ENCODE data around the gene TFCP2L1.

Gene TFCP2L1

DNA sequence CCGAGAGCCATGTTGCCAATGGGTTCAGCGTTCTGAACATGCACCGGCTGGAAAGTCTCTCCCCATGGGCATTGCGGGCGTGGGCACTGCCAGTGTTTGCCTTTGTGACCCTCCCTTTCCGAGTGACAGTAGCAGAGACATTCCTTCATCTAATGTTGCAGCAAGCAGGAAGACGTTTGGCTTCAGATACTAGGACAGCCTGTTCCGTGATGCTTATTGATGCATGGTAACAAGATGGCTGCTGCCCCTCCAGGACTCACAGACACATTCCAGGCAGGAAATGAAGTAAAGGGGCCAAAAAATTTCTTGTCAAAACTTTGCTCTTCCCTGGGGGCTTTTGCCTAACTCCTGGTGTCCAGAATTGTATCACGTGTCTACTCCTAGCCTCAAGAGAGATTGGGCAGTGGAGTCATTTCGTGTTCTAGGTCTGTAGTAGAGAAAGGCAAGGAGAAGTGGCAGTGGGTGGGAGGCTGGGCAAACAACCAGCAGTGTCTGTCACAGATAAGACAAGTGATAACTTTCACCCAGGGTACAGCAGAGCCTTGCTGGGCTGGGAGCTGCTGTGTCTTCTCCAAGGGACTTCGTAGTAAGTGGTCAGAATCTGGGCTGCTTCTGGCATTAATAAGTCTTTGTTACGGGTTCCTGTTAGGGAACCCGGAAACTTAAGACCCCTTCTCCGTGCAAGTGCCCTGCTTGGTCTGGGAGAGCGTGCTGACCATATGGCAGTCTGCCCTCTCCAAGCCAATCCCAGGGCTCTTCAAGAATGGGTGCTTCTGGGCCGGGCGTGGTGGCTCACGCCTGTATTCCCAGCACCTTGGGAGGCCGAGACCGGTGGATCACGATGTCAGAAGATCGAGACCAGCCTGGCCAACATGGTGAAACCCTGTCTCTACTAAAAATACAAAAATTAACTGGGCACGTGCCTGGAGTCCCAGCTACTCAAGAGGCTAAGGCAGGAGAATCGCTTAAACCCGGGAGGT lies 93.5 kb downstream of the TFCP2L1 start:
- DNase-seq = no peak

DNA sequence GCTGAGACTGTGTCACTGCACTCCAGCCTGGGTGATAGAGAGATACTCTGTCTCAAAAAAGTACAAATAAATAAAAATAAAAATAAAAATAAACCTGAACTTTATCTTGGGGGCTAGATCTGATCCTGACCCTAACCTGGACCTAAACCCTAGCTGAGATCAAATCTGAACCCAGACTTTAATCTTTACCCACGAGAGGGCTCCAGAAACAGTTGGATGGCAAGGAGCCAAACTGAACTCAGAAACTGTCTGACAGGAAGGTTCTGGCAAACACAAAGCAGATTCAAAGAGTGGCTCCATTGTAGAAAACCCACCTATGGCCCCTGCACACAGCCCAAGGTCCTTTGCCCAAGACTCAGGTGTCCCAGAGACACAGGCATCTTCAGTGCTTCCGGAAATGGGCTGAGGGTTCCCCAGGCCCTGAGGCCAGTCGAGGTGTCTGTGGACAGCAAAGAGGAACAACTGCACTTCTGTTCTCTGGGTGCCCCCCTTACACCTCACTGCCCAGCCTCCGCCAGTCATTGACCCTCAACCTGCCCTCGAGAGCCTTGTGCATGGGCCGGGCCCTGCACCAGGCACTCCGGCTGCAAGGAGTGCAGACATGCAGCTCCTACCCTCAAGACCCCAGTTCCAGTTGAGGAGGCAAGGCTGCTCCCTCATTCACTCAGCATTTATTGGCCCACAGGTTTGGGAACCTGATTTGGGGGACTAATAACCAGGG lies 95.2 kb downstream of the TFCP2L1 start:
- DNase-seq = no peak

GRCh38 chr2:121189011-121189410 lies 96.0 kb downstream of the TFCP2L1 start:
- DNase-seq = no peak

DNA sequence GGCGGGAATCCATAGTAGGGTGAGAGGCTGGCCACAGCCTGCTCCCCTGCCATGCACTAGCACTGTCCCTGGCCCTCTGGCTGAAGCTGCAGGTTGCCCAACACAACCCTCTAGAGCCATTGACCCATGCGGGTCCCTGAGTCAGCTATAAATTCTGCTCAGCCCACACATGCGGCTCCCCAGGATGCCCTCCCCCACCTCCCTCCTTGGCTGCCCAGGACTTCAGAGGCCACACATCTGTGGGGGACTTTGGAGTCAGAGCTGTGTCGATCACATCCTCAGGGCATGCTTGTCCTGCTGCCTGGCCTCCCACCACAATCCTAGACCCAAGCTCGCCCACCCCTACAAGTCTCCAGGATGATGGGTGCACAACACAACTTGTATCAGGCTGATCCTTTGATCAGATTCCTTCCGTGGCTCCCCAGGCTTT lies 97.0 kb downstream of the TFCP2L1 start:
- DNase-seq = no peak

DNA sequence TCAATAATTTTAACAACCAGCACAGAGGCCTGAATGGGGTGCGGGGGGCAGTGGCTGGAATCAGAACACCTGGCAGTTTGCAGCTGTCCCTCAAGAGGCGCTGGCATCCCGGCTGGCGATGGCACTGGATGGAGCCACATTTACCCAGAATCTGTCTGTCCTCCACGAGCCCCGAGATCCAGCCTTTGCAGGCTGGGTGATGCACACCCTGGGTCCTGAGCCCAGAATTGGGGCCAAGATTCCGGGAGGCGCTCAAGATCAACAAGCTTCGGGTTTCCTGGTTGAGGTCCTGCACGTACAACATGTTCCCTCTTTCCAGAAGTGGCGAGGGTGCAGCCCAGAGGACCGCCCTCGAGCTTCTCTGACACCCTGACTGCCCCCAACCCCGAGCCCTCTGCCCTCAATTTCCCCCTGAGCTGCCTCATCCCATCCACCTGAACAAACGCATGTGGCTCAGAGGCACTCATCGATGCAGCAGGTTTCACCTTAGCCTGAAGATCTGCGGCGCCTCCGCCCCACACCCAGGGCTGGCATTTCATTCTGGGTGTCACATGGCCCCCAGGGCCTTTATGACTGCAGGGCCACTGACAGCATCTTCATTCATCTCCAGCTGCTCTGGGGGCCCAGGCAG lies 97.5 kb downstream of the TFCP2L1 start:
- DNase-seq = no peak

- DNase-seq = no peak
Measured at GRCh38 chr2:121186261-121186660, 98.7 kb downstream of the TFCP2L1 start.

DNA sequence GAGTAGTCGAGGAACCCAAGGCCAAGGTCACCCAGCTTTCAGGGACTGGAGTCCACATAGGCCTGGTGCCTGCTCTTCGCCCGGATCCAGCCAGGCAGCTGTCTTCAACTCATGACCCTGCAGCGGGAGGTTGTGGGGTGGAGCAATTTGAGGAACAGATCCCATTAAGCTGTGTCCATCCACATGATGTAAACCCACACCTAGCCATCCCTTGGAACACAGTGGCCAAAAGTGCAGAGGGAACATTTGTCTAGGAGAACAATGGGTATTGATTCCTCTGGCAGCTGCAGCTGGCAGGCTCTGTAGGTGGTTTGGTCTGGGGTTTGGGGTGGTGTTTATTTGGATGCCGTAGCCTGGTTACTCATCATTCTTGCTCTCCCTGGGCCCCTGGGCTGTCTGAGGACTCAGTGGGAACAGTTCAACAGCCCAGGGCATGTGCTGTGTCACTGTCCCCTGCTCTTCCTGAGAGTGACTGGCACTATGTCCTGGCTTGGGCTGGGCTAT lies 99.4 kb downstream of the TFCP2L1 start:
- no peak for DNase-seq

GRCh38 chr2:121185111-121185510 lies 99.9 kb downstream of the TFCP2L1 start:
- no peak for DNase-seq

DNA sequence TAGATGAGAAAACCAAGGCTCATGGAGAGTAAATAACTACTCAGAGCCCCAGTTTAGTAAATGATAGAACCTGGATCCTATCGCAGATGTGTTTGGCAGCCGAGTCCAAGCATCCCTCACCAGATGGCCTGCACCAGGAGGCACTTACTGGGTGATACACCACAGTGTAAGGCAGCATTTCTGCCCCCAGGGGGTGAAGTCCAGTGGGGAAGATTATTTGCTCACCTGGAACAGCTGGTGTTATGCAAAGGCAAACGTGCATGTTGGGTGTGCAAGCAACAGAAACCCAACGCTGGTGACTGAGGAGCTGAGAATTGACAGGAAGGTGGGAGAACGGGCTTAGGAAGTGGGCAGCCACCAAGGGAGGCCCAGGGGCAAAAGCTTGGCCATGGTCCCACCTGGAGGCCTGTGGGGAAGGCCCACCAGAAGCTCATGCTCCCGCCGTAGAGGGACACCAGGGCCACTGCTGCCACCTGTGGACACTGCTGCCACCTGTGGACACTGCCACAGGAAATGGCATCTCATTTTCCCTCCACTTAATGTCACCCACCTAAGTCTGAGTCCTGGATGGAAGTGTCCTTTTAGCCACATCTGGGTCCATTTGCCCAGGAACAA lies 100.6 kb downstream of the TFCP2L1 start:
- no peak for DNase-seq

- no peak for DNase-seq
Measured at GRCh38 chr2:121182520-121182919, 102.5 kb downstream of the TFCP2L1 start.

DNA sequence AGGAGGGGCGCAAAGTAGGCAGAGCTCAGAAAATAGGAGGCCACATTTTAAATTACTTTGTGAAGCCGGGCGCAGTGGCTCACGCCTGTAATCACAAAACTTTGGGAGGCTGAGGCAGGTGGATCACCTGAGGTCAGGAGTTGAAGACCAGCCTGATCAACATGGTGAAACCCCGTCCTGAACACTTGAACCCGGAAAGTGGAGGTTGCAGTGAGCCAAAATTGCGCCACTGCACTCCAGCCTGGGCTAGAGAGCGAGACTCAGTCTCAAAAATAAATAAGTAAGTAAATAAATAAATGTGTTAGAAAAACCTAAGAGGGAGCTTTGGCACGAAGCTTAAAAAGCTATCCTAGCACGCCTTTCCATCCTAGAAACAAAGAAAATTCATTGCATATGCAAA lies 105.5 kb downstream of the TFCP2L1 start:
- no peak for DNase-seq

DNA sequence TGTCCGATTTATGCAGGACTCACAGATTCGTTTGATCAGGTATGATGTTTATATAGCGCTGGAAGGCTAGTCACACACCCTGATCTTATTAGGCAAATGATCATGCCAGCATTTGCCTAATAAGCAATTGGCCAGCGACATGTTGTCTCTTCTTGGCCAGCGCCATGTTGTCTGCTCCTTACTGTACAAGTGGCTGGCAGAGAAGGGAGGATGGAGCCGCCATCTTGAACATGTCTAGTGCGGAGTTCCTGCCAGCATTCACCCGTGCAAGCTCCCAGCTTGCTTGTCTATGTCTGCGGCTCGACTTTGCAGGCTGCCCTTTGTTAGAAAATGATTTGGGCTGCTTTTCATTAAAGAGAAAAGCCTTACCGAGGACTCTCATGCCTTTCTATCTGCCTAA lies 106.3 kb downstream of the TFCP2L1 start:
- no peak for DNase-seq

DNA sequence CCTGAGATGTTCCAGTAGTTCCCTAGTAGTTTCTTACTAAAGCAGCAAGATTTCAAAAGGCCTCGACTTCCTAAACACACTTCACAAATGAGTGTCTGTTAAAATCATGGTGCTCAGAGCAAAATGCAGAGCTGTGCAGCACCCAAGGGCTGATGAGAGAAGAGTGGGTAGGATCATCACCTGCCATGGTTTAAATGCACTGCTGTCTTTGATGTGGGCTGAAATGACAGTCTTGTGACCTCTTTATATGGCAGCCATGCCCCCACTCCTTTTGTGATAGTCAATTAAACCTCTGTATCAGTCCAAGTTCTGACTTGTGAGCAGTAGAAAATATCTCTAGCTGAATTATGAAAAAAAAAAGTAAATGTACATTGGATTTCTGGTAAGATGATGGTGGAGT lies 107.1 kb downstream of the TFCP2L1 start:
- no peak for DNase-seq

GRCh38 chr2:121175326-121175725 lies 109.7 kb downstream of the TFCP2L1 start:
- no peak for DNase-seq

DNA sequence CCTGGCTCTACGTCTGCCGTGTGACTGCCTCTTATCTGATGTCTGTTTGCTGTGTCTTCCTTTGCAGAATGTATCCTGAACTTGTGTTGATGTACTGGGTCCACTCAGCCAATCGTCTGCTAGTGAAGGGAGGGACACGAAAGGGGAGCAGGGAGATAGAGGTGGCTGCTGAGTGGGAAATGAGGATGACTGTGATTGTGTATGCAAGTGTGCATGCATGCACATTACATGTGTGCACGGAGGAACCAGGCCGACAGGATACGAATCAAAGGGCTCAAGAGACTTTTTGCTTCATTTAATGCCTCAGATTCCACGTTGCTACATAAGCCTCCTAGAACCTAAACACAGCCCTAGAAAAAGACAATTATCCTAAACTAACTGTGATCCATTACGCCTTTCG lies 111.2 kb downstream of the TFCP2L1 start:
- no peak for DNase-seq

- no peak for DNase-seq
Measured at GRCh38 chr2:121173112-121173511, 111.9 kb downstream of the TFCP2L1 start.

DNA sequence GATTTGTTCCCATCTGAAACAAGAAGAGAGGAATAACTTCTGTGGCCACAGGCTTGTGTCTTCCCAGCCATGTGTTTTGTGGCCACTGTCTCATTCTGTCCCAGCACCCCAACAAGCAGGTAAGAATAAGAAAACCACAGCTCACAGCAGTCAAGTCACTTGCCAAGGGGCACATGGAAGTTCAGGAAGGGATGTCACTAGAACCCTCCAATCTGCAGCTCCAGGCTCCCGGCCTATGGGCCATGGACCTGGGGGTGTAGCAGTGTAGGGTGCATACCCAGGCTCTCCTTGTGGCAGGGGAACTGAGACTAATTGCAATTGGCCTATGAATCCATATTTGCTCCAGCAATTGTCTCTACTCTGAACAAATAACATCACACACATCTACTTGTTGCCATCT lies 112.5 kb downstream of the TFCP2L1 start:
- no peak for DNase-seq

GRCh38 chr2:121171625-121172119 lies 113.3 kb downstream of the TFCP2L1 start:
- DNase-seq = no peak

DNA sequence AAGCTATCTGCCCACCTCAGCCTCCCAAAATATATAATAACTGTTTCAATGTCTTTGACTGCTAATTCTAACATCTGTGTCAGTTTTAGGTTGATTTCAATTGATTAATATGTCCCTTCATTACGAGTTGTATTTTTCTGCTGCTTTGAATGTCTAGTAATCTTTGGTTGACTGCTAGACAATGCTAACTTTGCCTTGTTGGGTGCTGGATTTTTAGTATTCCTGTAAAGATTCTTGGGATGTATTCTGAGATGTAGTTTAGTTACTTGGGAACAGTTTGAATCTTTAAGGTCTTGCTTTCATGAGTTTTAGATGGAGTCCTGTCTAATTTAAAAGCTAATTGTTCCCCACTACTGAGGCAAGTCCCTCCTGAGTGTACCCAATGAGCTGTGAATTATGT lies 114.4 kb downstream of the TFCP2L1 start:
- DNase-seq = no peak

- no peak for DNase-seq
Measured at GRCh38 chr2:121167411-121167810, 117.6 kb downstream of the TFCP2L1 start.
